Skeletal muscle satellite cell (primary cell): Measurements from ENCODE around the gene CTSZ.

ENCODE experiments used
- H3K27me3 ChIP-seq: 2 replicates; pipeline ENCODE4 v1.7.0; 2013; ENCODE audit warnings: low read length; ENCODE audit not compliant: control insufficient read depth, insufficient read depth
- H3K36me3 ChIP-seq: 2 replicates; pipeline ENCODE4 v1.7.0; 2013; ENCODE audit warnings: mild to moderate bottlenecking, control low read depth, low read length; ENCODE audit not compliant: insufficient read depth
- H3K4me1 ChIP-seq: 2 replicates; pipeline ENCODE4 v1.7.0; 2013; ENCODE audit warnings: low read length; ENCODE audit not compliant: control insufficient read depth, insufficient read depth
- H3K4me2 ChIP-seq: 2 replicates; pipeline ENCODE4 v1.7.0; 2013; ENCODE audit warnings: mild to moderate bottlenecking, low read length
- H3K4me3 ChIP-seq: 2 replicates; pipeline ENCODE4 v1.7.0; 2013; ENCODE audit warnings: low read length
- H3K9ac ChIP-seq: 2 replicates; pipeline ENCODE4 v1.7.0; 2013; ENCODE audit warnings: mild to moderate bottlenecking, low read depth, low read length, moderate library complexity
- H3K9me3 ChIP-seq: replicated peaks from 2 replicates; pipeline ENCODE4 v1.7.0; 2013; ENCODE audit warnings: mild to moderate bottlenecking, control low read depth, low read length

CTSZ gene

GRCh38 chr20:58993332-58994248 lies 13.5 kb downstream of the CTSZ start:
- Histone ChIP-seq H3K36me3 (peaks cover 88% of the 10 kb centered on the region), H3K4me3 (no peak overlapping the region), H3K9ac (no peak overlapping the region), H3K27me3 (no peaks in the 10 kb centered on the region), H3K9me3 (no peaks in the 10 kb centered on the region), H3K4me2 (no peak overlapping the region), H3K4me1 (no peaks in the 10 kb centered on the region)

- H3K27me3 ChIP-seq = no peaks in the 10 kb centered on the region
- H3K9me3 ChIP-seq = no peaks in the 10 kb centered on the region
- H3K4me1 ChIP-seq = no peaks in the 10 kb centered on the region
- no peak overlapping the region for H3K9ac ChIP-seq
- H3K4me3 ChIP-seq = no peak overlapping the region
- H3K36me3 ChIP-seq = peaks cover 93% of the 10 kb centered on the region
- no peak overlapping the region for H3K4me2 ChIP-seq
These were observed 14.1 kb downstream of the CTSZ start for GRCh38 chr20:58992911-58993310.

- no peak overlapping the region for H3K4me2 ChIP-seq
- H3K9ac ChIP-seq = no peak overlapping the region
- H3K9me3 ChIP-seq = no peaks in the 10 kb centered on the region
- no peaks in the 10 kb centered on the region for H3K27me3 ChIP-seq
- H3K36me3 ChIP-seq = peaks cover 92% of the 10 kb centered on the region
- H3K4me1 ChIP-seq = no peaks in the 10 kb centered on the region
- no peak overlapping the region for H3K4me3 ChIP-seq
These were observed 15.3 kb downstream of the CTSZ start for GRCh38 chr20:58991715-58992114.

- H3K36me3 ChIP-seq = peaks cover 87% of the 10 kb centered on the region
- no peaks in the 10 kb centered on the region for H3K27me3 ChIP-seq
- no peaks in the 10 kb centered on the region for H3K9me3 ChIP-seq
- no peak overlapping the region for H3K4me2 ChIP-seq
- no peaks in the 10 kb centered on the region for H3K4me1 ChIP-seq
- H3K9ac ChIP-seq = no peak overlapping the region
- H3K4me3 ChIP-seq = no peak overlapping the region
These were observed 16.2 kb downstream of the CTSZ start for GRCh38 chr20:58990651-58991445.

- no peak overlapping the region for H3K9ac ChIP-seq
- no peaks in the 10 kb centered on the region for H3K27me3 ChIP-seq
- H3K4me3 ChIP-seq = no peak overlapping the region
- H3K9me3 ChIP-seq = no peaks in the 10 kb centered on the region
- no peaks in the 10 kb centered on the region for H3K4me1 ChIP-seq
- H3K4me2 ChIP-seq = no peak overlapping the region
- peaks cover 74% of the 10 kb centered on the region for H3K36me3 ChIP-seq
These were observed 17.9 kb downstream of the CTSZ start for GRCh38 chr20:58989196-58989595.

- Histone ChIP-seq H3K36me3 (peaks cover 68% of the 10 kb centered on the region), H3K9me3 (no peaks in the 10 kb centered on the region), H3K9ac (no peak overlapping the region), H3K4me3 (no peak overlapping the region), H3K4me1 (no peaks in the 10 kb centered on the region), H3K4me2 (no peak overlapping the region), H3K27me3 (no peaks in the 10 kb centered on the region)
These were observed 18.5 kb downstream of the CTSZ start for GRCh38 chr20:58988565-58988882.

- no peak overlapping the region for H3K9ac ChIP-seq
- H3K36me3 ChIP-seq = peaks cover 62% of the 10 kb centered on the region
- no peak overlapping the region for H3K4me3 ChIP-seq
- H3K4me1 ChIP-seq = no peaks in the 10 kb centered on the region
- no peaks in the 10 kb centered on the region for H3K27me3 ChIP-seq
- H3K4me2 ChIP-seq = no peak overlapping the region
- no peaks in the 10 kb centered on the region for H3K9me3 ChIP-seq
These were observed 19.1 kb downstream of the CTSZ start for GRCh38 chr20:58987790-58988564.

GRCh38 chr20:58986968-58987517 lies 20.0 kb downstream of the CTSZ start:
- Histone ChIP-seq H3K4me1 (peaks cover 6% of the 10 kb centered on the region), H3K4me3 (no peak overlapping the region), H3K9ac (no peak overlapping the region), H3K27me3 (no peaks in the 10 kb centered on the region), H3K9me3 (no peaks in the 10 kb centered on the region), H3K36me3 (peaks cover 53% of the 10 kb centered on the region), H3K4me2 (no peak overlapping the region)

- no peaks in the 10 kb centered on the region for H3K9me3 ChIP-seq
- H3K27me3 ChIP-seq = no peaks in the 10 kb centered on the region
- H3K36me3 ChIP-seq = peaks cover 47% of the 10 kb centered on the region
- H3K4me3 ChIP-seq = no peak overlapping the region
- no peak overlapping the region for H3K4me2 ChIP-seq
- no peak overlapping the region for H3K9ac ChIP-seq
- H3K4me1 ChIP-seq = peaks cover 6% of the 10 kb centered on the region
These were observed 20.6 kb downstream of the CTSZ start for GRCh38 chr20:58986286-58986967.

- Histone ChIP-seq H3K4me1 (peaks cover 6% of the 10 kb centered on the region), H3K4me2 (no peak overlapping the region), H3K36me3 (peaks cover 39% of the 10 kb centered on the region)
These were observed 21.4 kb downstream of the CTSZ start for GRCh38 chr20:58985656-58986055.

More at GRCh38 chr20:58985656-58986055, 21.4 kb downstream of the CTSZ start:
- Histone ChIP-seq H3K9me3 (no peaks in the 10 kb centered on the region), H3K9ac (no peak overlapping the region), H3K27me3 (no peaks in the 10 kb centered on the region), H3K4me3 (no peak overlapping the region)
